MM.1S (cell line): ENCODE data around the gene RPL11.

Source experiments
- DNase-seq: peaks from one replicate; pipeline ENCODE4 v3.0.0-alpha.2; 2015
- H2AFZ ChIP-seq: fragments of 300-600 bp; sonication (generic); 2 replicates; pipeline ENCODE4 v1.6.0; 2016; ENCODE audit warnings: antibody characterized with exemption, low read length
- H3F3A ChIP-seq: fragments of 300-600 bp; sonication (generic); 2 replicates; pipeline ENCODE4 v1.6.1; 2016; ENCODE audit warnings: mild to moderate bottlenecking, antibody characterized with exemption, low read length, moderate library complexity, mixed read lengths; ENCODE audit not compliant: insufficient read depth
- H3K27ac ChIP-seq: fragments of 300-600 bp; sonication (generic); 2 replicates; pipeline ENCODE4 v1.5.1; 2016; ENCODE audit warnings: mild to moderate bottlenecking, low read length
- H3K27me3 ChIP-seq: fragments of 300-600 bp; sonication (generic); replicated peaks from 2 replicates; pipeline ENCODE4 v1.6.0; 2016; ENCODE audit warnings: low read length; ENCODE audit not compliant: insufficient read depth
- H3K36me3 ChIP-seq: fragments of 300-600 bp; sonication (generic); replicated peaks from 2 replicates; pipeline ENCODE4 v1.6.1; 2016; ENCODE audit warnings: mild to moderate bottlenecking, low read length, mixed read lengths; ENCODE audit not compliant: insufficient read depth
- H3K4me1 ChIP-seq: fragments of 300-600 bp; sonication (generic); 2 replicates; pipeline ENCODE4 v1.6.1; 2016; ENCODE audit warnings: low read length, mixed read lengths
- H3K4me2 ChIP-seq: fragments of 300-600 bp; sonication (generic); 2 replicates; pipeline ENCODE4 v1.6.0; 2016; ENCODE audit warnings: low read depth, low read length
- H3K4me3 ChIP-seq: fragments of 300-600 bp; sonication (generic); 2 replicates; pipeline ENCODE4 v1.5.1; 2016; ENCODE audit warnings: low read length, mixed read lengths
- H3K79me2 ChIP-seq: fragments of 300-600 bp; sonication (generic); 2 replicates; pipeline ENCODE4 v1.6.1; 2016; ENCODE audit warnings: mixed run types, low read length, mixed read lengths
- H3K9ac ChIP-seq: fragments of 300-600 bp; sonication (generic); 2 replicates; pipeline ENCODE4 v1.6.1; 2016; ENCODE audit warnings: low read length, mixed read lengths
- H3K9me2 ChIP-seq: fragments of 300-600 bp; sonication (generic); replicated peaks from 2 replicates; pipeline ENCODE4 v1.6.1; 2016; ENCODE audit warnings: mild to moderate bottlenecking, low read length, mixed read lengths; ENCODE audit not compliant: insufficient read depth
- H3K9me3 ChIP-seq: fragments of 300-600 bp; sonication (generic); replicated peaks from 2 replicates; pipeline ENCODE4 v1.6.1; 2016; ENCODE audit warnings: mild to moderate bottlenecking, low read length, mixed read lengths; ENCODE audit not compliant: insufficient read depth
- H4K20me1 ChIP-seq: fragments of 300-600 bp; sonication (generic); 2 replicates; pipeline ENCODE4 v1.6.1; 2016; ENCODE audit warnings: mild to moderate bottlenecking, low read length, moderate library complexity, mixed read lengths; ENCODE audit not compliant: insufficient read depth
- CTCF ChIP-seq: fragments of 300-600 bp; sonication (generic); IDR thresholded peaks from 2 replicates; pipeline ENCODE4 v1.5.1; 2016; ENCODE audit warnings: antibody characterized with exemption, low read length, mixed read lengths
- EZH2 ChIP-seq: fragments of 300-600 bp; sonication (generic); optimal IDR thresholded peaks from 2 replicates; pipeline ENCODE3; 2017; ENCODE audit warnings: low read depth, mild to moderate bottlenecking, antibody characterized with exemption, low read length, mixed read lengths
- EZH2phosphoT487 ChIP-seq: fragments of 300-600 bp; sonication (generic); IDR thresholded peaks from 2 replicates; pipeline ENCODE4 v1.6.1; 2018; ENCODE audit warnings: antibody characterized with exemption, low read length

RPL11 gene

GRCh38 chr1:23696335-23696989 is 4.9 kb downstream of the RPL11 start:
- Histone ChIP-seq H3K9me3 (no peaks in the 10 kb centered on the region), H3K27ac (no peak overlapping the region), H4K20me1 (peaks cover 66% of the 10 kb centered on the region), H3F3A (peaks cover 24% of the 10 kb centered on the region), H3K36me3 (peaks cover 50% of the 10 kb centered on the region; the same call in 1 of the 2 replicates), H3K9ac (no peak overlapping the region), H2AFZ (no peak overlapping the region), H3K79me2 (peaks cover 94% of the 10 kb centered on the region), H3K4me2 (no peak overlapping the region), H3K4me3 (no peak overlapping the region), H3K27me3 (no peaks in the 10 kb centered on the region), H3K4me1 (peaks cover 11% of the 10 kb centered on the region), H3K9me2 (no peaks in the 10 kb centered on the region)
- TF ChIP-seq CTCF (no peak), EZH2phosphoT487 (no peak), EZH2 (no peak)
- DNase-seq = no peak

- H2AFZ ChIP-seq = no peak overlapping the region
- no peak overlapping the region for H3K4me3 ChIP-seq
- H3K79me2 ChIP-seq = peaks cover 82% of the 10 kb centered on the region
- peaks cover 57% of the 10 kb centered on the region for H4K20me1 ChIP-seq
- H3K4me1 ChIP-seq = peaks cover 3% of the 10 kb centered on the region
- no peaks in the 10 kb centered on the region for H3K9me3 ChIP-seq
- H3K27ac ChIP-seq = no peak overlapping the region
- H3K27me3 ChIP-seq = no peaks in the 10 kb centered on the region
- H3F3A ChIP-seq = peaks cover 13% of the 10 kb centered on the region; the same call in 1 of the 2 replicates
- H3K4me2 ChIP-seq = no peak overlapping the region
- H3K36me3 ChIP-seq = peaks cover 38% of the 10 kb centered on the region; the same call in 1 of the 2 replicates
- H3K9me2 ChIP-seq = no peaks in the 10 kb centered on the region
- TF ChIP-seq EZH2 = no peak
- no peak for TF ChIP-seq CTCF
- TF ChIP-seq EZH2phosphoT487 = no peak
- no peak for DNase-seq
- H3K9ac ChIP-seq = no peak overlapping the region
These were observed 6.9 kb downstream of the RPL11 start for GRCh38 chr1:23698466-23698865.

GRCh38 chr1:23699280-23700179 is 7.9 kb downstream of the RPL11 start:
- Histone ChIP-seq H3K9ac (no peak overlapping the region), H4K20me1 (peaks cover 47% of the 10 kb centered on the region), H3K4me1 (no peaks in the 10 kb centered on the region), H3K36me3 (peaks cover 28% of the 10 kb centered on the region; the same call in 1 of the 2 replicates), H3K9me3 (no peaks in the 10 kb centered on the region), H3K79me2 (peaks cover 71% of the 10 kb centered on the region), H2AFZ (no peak overlapping the region), H3K27ac (no peak overlapping the region), H3K4me2 (no peak overlapping the region), H3K4me3 (no peak overlapping the region), H3K27me3 (no peaks in the 10 kb centered on the region), H3F3A (peaks cover 12% of the 10 kb centered on the region; the same call in 1 of the 2 replicates), H3K9me2 (no peaks in the 10 kb centered on the region)
- no peak for TF ChIP-seq CTCF
- no peak for TF ChIP-seq EZH2
- TF ChIP-seq EZH2phosphoT487 = no peak
- DNase-seq = no peak
